Brain microvascular endothelial cell (primary cell): ENCODE results near the gene PAK1.

Experiments used
- DNase-seq: peaks from one replicate; pipeline ENCODE4 v3.0.0-alpha.2; 2020
- H3K27ac ChIP-seq: fragments of 250-450 bp; sonication (Bioruptor Pico); 2 replicates; pipeline ENCODE4 v1.5.1; 2020; ENCODE audit warnings: mild to moderate bottlenecking, moderate library complexity
- H3K27me3 ChIP-seq: fragments of 250-450 bp; sonication (Bioruptor Pico); replicated peaks from 2 replicates; pipeline ENCODE4 v1.5.1; 2020; ENCODE audit warnings: mild to moderate bottlenecking
- H3K36me3 ChIP-seq: fragments of 250-450 bp; sonication (Bioruptor Pico); replicated peaks from 2 replicates; pipeline ENCODE4 v1.5.1; 2020; ENCODE audit warnings: mild to moderate bottlenecking
- H3K4me3 ChIP-seq: 2 replicates; pipeline ENCODE4 v1.5.1; 2011; ENCODE audit warnings: low read depth, mild to moderate bottlenecking, control low read depth, low read length, moderate library complexity
- in situ Hi-C: cut with HindIII; loops from 2 replicates; pipeline ENCODE4 v1.10.0; 2017; ENCODE audit warnings: low sequenced_read_pairs, low pct_ligation_motif_present
- TF ChIP-seq, protein P1 (sequence below): IDR thresholded peaks from 2 replicates; pipeline ENCODE4 v1.5.1; 2011; ENCODE audit warnings: low read depth, mild to moderate bottlenecking, moderate library complexity, low read length, control low read depth, inconsistent platforms; ENCODE audit errors: missing control alignments

PAK1 gene

DNA sequence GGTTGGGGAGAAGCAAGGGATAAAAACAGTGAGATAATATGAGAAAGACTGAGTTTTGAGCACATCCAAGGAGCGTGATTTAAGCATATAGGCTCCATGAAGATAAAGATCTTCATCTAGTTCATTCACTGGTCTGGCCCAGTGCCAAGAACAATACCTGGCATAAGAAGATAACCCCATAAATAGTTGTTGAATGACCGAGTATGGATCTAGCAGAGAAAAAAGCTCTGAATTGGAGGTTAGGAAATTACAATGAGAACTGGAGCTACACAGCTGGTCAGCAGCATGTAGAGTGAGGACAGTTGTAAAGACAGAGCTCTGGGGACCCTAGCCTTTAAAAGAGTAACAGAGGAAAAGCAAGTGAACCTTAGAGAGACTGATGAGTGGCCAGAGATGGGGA is 33.0 kb upstream of the PAK1 start:
- no peaks in the 10 kb centered on the region for H3K27me3 ChIP-seq
- no peak overlapping the region for H3K4me3 ChIP-seq
- peak; percentile 83 for DNase-seq
- no peak overlapping the region for H3K27ac ChIP-seq
- in situ Hi-C loops: no loop called here
- TF ChIP-seq, protein P1, sequence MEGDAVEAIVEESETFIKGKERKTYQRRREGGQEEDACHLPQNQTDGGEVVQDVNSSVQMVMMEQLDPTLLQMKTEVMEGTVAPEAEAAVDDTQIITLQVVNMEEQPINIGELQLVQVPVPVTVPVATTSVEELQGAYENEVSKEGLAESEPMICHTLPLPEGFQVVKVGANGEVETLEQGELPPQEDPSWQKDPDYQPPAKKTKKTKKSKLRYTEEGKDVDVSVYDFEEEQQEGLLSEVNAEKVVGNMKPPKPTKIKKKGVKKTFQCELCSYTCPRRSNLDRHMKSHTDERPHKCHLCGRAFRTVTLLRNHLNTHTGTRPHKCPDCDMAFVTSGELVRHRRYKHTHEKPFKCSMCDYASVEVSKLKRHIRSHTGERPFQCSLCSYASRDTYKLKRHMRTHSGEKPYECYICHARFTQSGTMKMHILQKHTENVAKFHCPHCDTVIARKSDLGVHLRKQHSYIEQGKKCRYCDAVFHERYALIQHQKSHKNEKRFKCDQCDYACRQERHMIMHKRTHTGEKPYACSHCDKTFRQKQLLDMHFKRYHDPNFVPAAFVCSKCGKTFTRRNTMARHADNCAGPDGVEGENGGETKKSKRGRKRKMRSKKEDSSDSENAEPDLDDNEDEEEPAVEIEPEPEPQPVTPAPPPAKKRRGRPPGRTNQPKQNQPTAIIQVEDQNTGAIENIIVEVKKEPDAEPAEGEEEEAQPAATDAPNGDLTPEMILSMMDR: no peak
- H3K36me3 ChIP-seq: no peaks in the 10 kb centered on the region

DNA sequence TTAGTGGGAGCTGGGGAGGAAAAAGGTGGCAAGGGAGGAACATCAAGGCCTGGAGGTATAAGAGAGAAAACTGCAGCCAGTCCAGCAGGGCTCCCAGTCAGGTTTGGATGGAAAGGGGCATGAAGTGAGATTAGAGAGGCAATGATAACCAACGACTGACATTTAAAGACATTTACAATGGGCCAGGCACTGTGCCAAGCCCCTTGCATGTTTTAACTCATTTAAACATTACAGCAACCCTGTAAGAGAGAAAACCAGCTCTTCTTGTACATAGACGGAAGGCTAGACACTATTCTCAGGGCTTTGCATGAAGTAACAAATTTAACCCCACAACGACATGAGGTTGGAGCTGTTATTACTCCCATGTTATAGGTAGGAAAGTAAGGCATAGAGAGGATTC is 32.1 kb upstream of the PAK1 start:
- Histone ChIP-seq H3K27me3 (no peaks in the 10 kb centered on the region), H3K36me3 (no peaks in the 10 kb centered on the region), H3K27ac (no peak overlapping the region), H3K4me3 (no peak overlapping the region)
- in situ Hi-C loops: no loop called here
- DNase-seq: no peak
- TF ChIP-seq, protein P1: no peak

DNA sequence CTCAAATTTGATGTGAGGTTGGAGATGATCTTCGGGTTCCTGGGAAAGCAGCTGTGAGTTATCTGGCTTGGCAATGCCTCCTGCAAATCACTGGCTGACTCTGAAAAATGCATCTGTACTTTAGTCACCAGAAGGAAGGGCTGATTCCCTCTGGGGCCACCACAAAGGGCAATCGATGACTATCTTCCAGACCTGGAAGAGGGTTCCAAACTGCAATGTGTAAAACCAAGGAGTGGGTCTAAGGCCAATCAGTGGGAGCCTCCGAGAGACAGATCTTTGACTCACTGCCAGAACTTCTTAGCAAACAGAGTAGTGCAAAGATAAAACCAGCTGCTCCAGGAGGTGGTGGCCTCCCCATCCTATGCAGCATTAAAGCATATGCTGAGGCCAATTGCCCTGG is 29.1 kb upstream of the PAK1 start:
- H3K36me3 ChIP-seq: no peaks in the 10 kb centered on the region
- in situ Hi-C loops: no loop called here
- no peak overlapping the region for H3K4me3 ChIP-seq
- TF ChIP-seq, protein P1: no peak
- no peak overlapping the region for H3K27ac ChIP-seq
- peak; percentile 31 for DNase-seq
- H3K27me3 ChIP-seq: no peaks in the 10 kb centered on the region

DNA sequence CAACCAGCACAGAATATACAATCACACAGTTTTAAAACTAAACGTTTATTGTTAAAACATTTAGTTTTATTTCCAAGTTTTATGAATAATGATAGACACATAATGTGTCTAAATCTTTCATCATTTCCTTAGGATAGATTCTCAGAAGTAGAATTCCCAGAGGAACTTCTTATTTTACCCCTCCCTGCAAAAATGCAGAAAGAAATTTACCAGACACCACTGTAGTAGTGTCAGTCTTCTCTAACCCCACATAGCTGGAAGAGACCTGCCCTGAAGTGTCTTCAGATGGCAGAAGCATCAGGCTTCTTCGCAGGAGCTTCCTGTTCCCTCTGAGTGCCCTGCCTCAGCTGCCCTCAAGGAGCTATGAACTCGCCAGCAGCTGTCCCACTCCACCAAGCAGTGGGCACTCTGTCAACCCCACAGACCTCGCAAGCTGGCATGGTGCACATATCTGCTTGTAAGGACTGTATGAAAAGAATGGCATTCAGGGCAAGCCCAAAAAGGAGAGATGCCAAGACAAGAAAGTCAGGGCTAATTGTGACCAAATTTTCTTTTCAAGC is 28.5 kb upstream of the PAK1 start:
- DNase-seq: no peak
- Histone ChIP-seq H3K27me3 (no peaks in the 10 kb centered on the region), H3K4me3 (no peak overlapping the region), H3K27ac (no peak overlapping the region), H3K36me3 (no peaks in the 10 kb centered on the region)
- in situ Hi-C loops: no loop called here
- TF ChIP-seq, protein P1: no peak

DNA sequence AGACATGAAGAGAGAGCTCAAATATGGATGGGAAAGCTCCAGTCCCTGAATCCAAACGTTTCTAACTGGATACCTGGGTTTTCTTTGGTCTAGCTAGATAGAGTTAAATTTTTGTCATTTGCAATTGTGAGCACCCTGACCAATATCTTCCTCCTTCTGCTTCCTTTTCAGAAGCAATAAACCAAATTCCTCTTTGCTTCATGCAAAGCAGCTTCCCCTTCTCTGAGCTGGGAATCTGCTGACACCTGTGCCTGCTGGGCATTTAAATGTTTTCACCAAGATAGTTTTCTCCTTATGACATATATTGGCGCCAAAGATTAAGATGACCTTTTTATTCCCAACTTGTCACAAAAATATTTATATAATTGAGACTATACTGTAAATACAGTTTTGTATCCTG is 27.9 kb upstream of the PAK1 start:
- Histone ChIP-seq H3K36me3 (no peaks in the 10 kb centered on the region), H3K4me3 (no peak overlapping the region), H3K27me3 (no peaks in the 10 kb centered on the region), H3K27ac (no peak overlapping the region)
- TF ChIP-seq, protein P1: no peak
- DNase-seq: no peak
- in situ Hi-C loops: no loop called here

DNA sequence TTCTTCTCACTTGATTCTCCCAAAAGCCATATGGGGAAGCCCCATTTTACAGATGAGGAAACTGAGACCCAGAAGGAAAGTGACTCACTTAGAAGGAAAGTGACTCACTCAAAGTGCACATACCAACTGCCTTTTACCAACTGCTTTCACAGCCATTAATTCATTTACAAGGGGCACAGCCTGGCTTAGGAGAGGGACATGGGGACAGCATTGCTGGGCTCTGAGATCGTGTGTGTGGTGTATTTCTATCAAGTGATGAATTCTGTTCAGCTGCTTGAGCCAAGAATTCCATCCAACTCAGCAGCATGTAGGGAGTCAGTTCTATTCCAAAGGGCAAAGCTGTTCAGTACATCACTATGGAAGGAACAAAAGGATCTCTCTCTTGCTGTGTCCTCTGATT is 23.5 kb upstream of the PAK1 start:
- TF ChIP-seq, protein P1: no peak
- Histone ChIP-seq H3K27ac (no peak overlapping the region), H3K4me3 (no peak overlapping the region), H3K27me3 (no peaks in the 10 kb centered on the region), H3K36me3 (no peaks in the 10 kb centered on the region)
- in situ Hi-C loops: no loop called here
- DNase-seq: no peak
